ENCODE measurements around the gene CD28.

CD28 gene

DNA sequence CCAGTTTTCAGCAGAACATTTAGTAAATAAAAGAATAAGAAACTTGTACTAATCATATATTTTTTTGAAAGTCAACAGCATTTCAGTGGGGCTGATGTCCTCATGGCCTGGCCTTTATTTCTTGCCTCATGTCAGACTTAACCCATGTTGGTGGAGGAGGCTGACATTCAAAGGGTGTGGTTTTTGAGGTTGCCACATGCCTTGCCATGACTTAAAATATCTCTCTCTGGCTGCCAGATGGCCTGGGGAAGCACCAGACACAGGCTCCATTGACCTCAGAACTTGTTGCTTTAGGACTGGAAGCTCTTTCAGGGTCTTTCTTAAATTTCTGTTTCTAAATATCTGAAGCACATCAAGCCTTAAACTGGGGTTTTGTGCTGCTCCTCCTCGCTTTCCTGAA lies 32.5 kb upstream of the CD28 start:
- POLR2A ChIA-PET, result no interaction called here
- no peak for DNase-seq (ENCODE audit: low read depth, low spot score)
- CTCF ChIA-PET, result no interaction called here
- no peak overlapping the region for H3K4me3 ChIP-seq (ENCODE audit: low read depth, low read length)
- no peak for TF ChIP-seq CTCF (IDR thresholded peaks at IDR 0.05; ENCODE audit: insufficient read depth, low read length, missing control alignments)

- DNase-seq (ENCODE audit: low read depth, low spot score), result no peak
- no peak for TF ChIP-seq CTCF (IDR thresholded peaks at IDR 0.05; ENCODE audit: insufficient read depth, low read length, missing control alignments)
- ChIA-PET CTCF (no interaction called here), POLR2A (no interaction called here)
- no peak overlapping the region for H3K4me3 ChIP-seq (ENCODE audit: low read depth, low read length)
Observed at GRCh38 chr2:203675086-203675485, 31.4 kb upstream of the CD28 start.

- CTCF ChIA-PET, result no interaction called here
- DNase-seq (ENCODE audit: low read depth, low spot score), result no peak
- POLR2A ChIA-PET, result no interaction called here
- H3K4me3 ChIP-seq (ENCODE audit: low read depth, low read length), result no peak overlapping the region
- TF ChIP-seq CTCF (IDR thresholded peaks at IDR 0.05; ENCODE audit: insufficient read depth, low read length, missing control alignments), result no peak
Observed at GRCh38 chr2:203678971-203679370, 27.5 kb upstream of the CD28 start.

DNA sequence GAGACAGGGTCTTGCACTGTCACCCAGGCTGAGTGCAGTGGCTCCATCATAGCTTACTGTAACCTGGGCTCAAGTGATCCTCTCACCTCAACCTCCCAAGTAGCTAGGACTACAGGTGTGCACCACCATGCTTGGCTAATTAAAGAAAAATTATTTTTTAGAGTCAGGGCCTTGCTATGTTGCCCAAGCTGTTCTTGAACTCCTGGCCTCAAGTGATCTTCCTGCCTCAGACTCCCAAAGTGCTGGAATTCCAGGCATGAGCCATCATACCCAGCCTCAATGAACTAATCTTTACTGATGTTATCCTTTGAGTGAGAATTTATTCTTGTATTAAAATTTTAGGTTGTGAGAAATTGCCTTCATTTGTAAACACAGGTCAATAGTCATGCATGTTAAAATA lies 27.0 kb upstream of the CD28 start:
- ChIA-PET POLR2A (no interaction called here), CTCF (no interaction called here)
- no peak for TF ChIP-seq CTCF (IDR thresholded peaks at IDR 0.05; ENCODE audit: insufficient read depth, low read length, missing control alignments)

GRCh38 chr2:203681978-203682377 lies 24.5 kb upstream of the CD28 start:
- ChIA-PET CTCF (interaction anchor here (1.2 kb wide), 1 partner anchor 10 kb away, joined by 4 read pairs; no protein-coding TSS in a partner anchor), POLR2A (no interaction called here)
- H3K4me3 ChIP-seq (ENCODE audit: low read depth, low read length), result no peak overlapping the region
- TF ChIP-seq CTCF (IDR thresholded peaks at IDR 0.05; ENCODE audit: insufficient read depth, low read length, missing control alignments), result no peak
- DNase-seq (ENCODE audit: low read depth, low spot score), result no peak

More for the DNA sequence above, 27.0 kb upstream of the CD28 start:
- no peak for DNase-seq (ENCODE audit: low read depth, low spot score)
- H3K4me3 ChIP-seq (ENCODE audit: low read depth, low read length), result no peak overlapping the region

GRCh38 chr2:203682688-203683130 lies 23.7 kb upstream of the CD28 start:
- POLR2A ChIA-PET, result no interaction called here
- CTCF ChIA-PET, result interaction anchor here (1.2 kb wide), 1 partner anchor 11 kb away, joined by 4 read pairs; no protein-coding TSS in a partner anchor

More at GRCh38 chr2:203682688-203683130, 23.7 kb upstream of the CD28 start:
- no peak for TF ChIP-seq CTCF (IDR thresholded peaks at IDR 0.05; ENCODE audit: insufficient read depth, low read length, missing control alignments)
- no peak overlapping the region for H3K4me3 ChIP-seq (ENCODE audit: low read depth, low read length)
- DNase-seq (ENCODE audit: low read depth, low spot score), result no peak
